Measurements from ENCODE around the gene HDAC1.

HDAC1 gene

GRCh38 chr1:32364836-32365235, 73.0 kb downstream of the HDAC1 start:
- H3K4me3 ChIP-seq: no peak overlapping the region
- TF ChIP-seq, protein P1, sequence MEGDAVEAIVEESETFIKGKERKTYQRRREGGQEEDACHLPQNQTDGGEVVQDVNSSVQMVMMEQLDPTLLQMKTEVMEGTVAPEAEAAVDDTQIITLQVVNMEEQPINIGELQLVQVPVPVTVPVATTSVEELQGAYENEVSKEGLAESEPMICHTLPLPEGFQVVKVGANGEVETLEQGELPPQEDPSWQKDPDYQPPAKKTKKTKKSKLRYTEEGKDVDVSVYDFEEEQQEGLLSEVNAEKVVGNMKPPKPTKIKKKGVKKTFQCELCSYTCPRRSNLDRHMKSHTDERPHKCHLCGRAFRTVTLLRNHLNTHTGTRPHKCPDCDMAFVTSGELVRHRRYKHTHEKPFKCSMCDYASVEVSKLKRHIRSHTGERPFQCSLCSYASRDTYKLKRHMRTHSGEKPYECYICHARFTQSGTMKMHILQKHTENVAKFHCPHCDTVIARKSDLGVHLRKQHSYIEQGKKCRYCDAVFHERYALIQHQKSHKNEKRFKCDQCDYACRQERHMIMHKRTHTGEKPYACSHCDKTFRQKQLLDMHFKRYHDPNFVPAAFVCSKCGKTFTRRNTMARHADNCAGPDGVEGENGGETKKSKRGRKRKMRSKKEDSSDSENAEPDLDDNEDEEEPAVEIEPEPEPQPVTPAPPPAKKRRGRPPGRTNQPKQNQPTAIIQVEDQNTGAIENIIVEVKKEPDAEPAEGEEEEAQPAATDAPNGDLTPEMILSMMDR (IDR thresholded peaks at IDR 0.05): no peak
- no peak for DNase-seq (ENCODE audit: low spot score)

GRCh38 chr1:32365445-32365844, 73.6 kb downstream of the HDAC1 start:
- TF ChIP-seq, protein P1 (IDR thresholded peaks at IDR 0.05): no peak
- no peak for DNase-seq (ENCODE audit: low spot score)
- Histone ChIP-seq H3K4me3 (no peak overlapping the region), H3K27ac (no peak overlapping the region)

More at GRCh38 chr1:32364836-32365235, 73.0 kb downstream of the HDAC1 start:
- no peak overlapping the region for H3K27ac ChIP-seq

- no peak for DNase-seq (ENCODE audit: low spot score)
Observed at GRCh38 chr1:32367912-32368635, 76.2 kb downstream of the HDAC1 start.

GRCh38 chr1:32372149-32372756, 80.4 kb downstream of the HDAC1 start:
- TF ChIP-seq, protein P1 (IDR thresholded peaks at IDR 0.05): no peak
- no peak for DNase-seq (ENCODE audit: low spot score)
- Histone ChIP-seq H3K27ac (no peak overlapping the region), H3K4me3 (no peak overlapping the region)

More at GRCh38 chr1:32367912-32368635, 76.2 kb downstream of the HDAC1 start:
- H3K4me3 ChIP-seq: no peak overlapping the region
- TF ChIP-seq, protein P1 (IDR thresholded peaks at IDR 0.05): no peak
- H3K27ac ChIP-seq: no peak overlapping the region

GRCh38 chr1:32373996-32374592, 82.2 kb downstream of the HDAC1 start:
- no peak overlapping the region for H3K4me3 ChIP-seq
- H3K27ac ChIP-seq: no peak overlapping the region
- DNase-seq (ENCODE audit: low spot score): no peak
- TF ChIP-seq, protein P1 (IDR thresholded peaks at IDR 0.05): no peak

GRCh38 chr1:32376199-32376598, 84.3 kb downstream of the HDAC1 start:
- TF ChIP-seq, protein P1 (IDR thresholded peaks at IDR 0.05): no peak
- no peak for DNase-seq (ENCODE audit: low spot score)
- no peak overlapping the region for H3K27ac ChIP-seq
- no peak overlapping the region for H3K4me3 ChIP-seq
